Astrocyte (in vitro differentiated cells and primary cell): ENCODE measurements around the gene NAMPT.

ENCODE experiments used
- CTCF ChIP-seq: IDR thresholded peaks from 2 replicates; pipeline ENCODE4 v1.5.1; 2011; ENCODE audit warnings: low read depth, mild to moderate bottlenecking, inconsistent platforms, low read length, moderate library complexity; ENCODE audit not compliant: insufficient read depth
- EZH2 ChIP-seq: IDR thresholded peaks from 2 replicates; pipeline ENCODE4 v1.6.1; 2012; ENCODE audit warnings: mild to moderate bottlenecking, low read length, inconsistent platforms; ENCODE audit not compliant: insufficient read depth

GRCh38 chr7:106331441-106332175, 46.8 kb upstream of the NAMPT start:
- TF ChIP-seq CTCF (no peak), EZH2 (no peak)
